Measurements from ENCODE around the gene C11orf16. TPM values are rescaled to one million over a fixed set of nuclear protein-coding genes. Genes with fewer than 3 reads are reported as not detected.

C11orf16 gene
- not detected in 2 replicates for total RNA-seq

GRCh38 chr11:8932564-8933180, at the start of gene C11orf16:
Gene C11orf16, minus strand, starts transcription at chr11:8932947. Its CDS starts 639 bp downstream, at chr11:8932308.

GRCh38 chr11:8964324-8965320, 31.9 kb upstream of the C11orf16 start, which contains the start of gene TMEM9B:
Gene TMEM9B, minus strand, starts transcription at chr11:8964442. Its CDS starts 129 bp downstream, at chr11:8964313.

GRCh38 chr11:8942518-8943066, 9.8 kb upstream of the C11orf16 start, which contains the start of gene ASCL3:
Gene ASCL3, minus strand, starts transcription at chr11:8943016. Its CDS starts 4,855 bp downstream, at chr11:8938161.

GRCh38 chr11:8911029-8911823, 21.5 kb downstream of the C11orf16 start, which contains the start of gene AKIP1:
Gene AKIP1, plus strand, starts transcription at chr11:8911189. Its CDS starts 261 bp downstream, at chr11:8911450.

Other genes with a start within 250 kb of the C11orf16 start
- gene AKIP1, start 21.8 kb downstream of the C11orf16 start, total RNA-seq: 43.3 and 51.6 TPM in 2 replicates
- not detected in 2 replicates for gene ASCL3, start 10.1 kb upstream of the C11orf16 start, total RNA-seq
- 58.9 and 62.0 TPM in 2 replicates for gene TMEM9B, start 31.5 kb upstream of the C11orf16 start, total RNA-seq
- gene NRIP3, start 71.1 kb upstream of the C11orf16 start, total RNA-seq: 16.6 and 28.2 TPM in 2 replicates
- 1.2 and 1.7 TPM in 2 replicates for gene SCUBE2, start 158.7 kb upstream of the C11orf16 start, total RNA-seq